ENCODE data around the gene NRP1. TPM values are rescaled to one million over a fixed set of nuclear protein-coding genes. Genes with fewer than 3 reads are reported as not detected.
A peak's percentile ranks its signal among the peaks of the same experiment; 100 is the strongest.
"Not testable (repeated sequence)": the region's sequence is repeated elsewhere in the genome, so short reads cannot be mapped to it uniquely, and the experiment has no call there.

Gene NRP1
- 249 and 316 TPM in 2 replicates for total RNA-seq

DNA sequence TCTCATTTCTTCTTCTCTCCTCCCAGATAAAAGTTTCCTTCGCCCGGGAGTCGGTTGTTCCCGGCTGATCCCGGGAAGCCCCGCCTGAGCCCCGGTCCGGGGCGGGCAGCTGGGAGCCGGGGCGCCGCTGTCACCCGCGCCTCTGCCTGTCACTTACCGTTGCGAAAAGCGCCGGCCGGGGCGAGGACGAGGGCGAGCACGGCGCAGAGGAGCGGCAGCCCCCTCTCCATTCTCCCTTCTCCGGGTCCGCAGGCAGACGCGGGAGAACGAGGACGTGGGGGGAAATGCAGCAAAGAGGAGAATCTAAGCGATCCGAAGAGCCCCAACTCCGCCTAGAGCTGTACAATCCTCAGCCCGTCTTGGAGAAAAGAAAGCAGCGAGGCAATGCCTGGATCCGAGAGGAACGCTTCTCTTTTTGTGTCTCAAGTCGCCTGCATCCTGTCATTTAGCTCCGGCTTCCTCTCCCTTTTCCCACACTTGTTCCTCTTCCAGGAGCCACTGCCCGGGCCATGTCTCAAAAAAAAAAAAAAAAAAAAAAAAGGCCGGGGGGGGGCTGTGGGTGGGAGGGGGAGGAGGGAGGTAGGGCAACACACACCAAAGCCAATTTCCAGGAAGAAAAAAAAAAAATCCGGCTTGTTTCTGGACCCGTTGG is at the start of gene NRP1:
TSS of gene NRP1 (minus strand) at position 515 of the 652 bp plus-strand sequence. CDS start at position 230, 285 bp downstream.
- DNase-seq (ENCODE audit: low read depth, low spot score) = peak; percentile 20

DNA sequence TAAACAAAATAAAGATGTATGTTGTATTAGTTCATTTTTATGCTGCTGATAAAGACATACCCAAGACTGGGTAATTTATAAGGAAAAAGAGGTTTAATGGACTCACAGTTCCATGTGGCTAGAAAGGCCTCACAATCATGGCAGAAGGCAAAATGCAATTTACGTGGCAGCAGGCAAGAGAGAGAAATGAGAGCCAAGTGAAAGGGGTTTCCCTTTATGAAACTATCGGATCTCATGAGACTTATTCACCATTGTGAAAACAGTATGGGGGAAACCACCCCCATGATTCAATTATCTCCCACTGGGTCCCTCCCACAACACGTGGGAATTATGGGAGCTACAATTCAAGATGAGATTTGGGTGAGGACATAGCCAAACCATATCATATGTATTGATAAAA is 49.7 kb upstream of the NRP1 start:
- not testable (repeated sequence) for DNase-seq (ENCODE audit: low read depth, low spot score)

DNA sequence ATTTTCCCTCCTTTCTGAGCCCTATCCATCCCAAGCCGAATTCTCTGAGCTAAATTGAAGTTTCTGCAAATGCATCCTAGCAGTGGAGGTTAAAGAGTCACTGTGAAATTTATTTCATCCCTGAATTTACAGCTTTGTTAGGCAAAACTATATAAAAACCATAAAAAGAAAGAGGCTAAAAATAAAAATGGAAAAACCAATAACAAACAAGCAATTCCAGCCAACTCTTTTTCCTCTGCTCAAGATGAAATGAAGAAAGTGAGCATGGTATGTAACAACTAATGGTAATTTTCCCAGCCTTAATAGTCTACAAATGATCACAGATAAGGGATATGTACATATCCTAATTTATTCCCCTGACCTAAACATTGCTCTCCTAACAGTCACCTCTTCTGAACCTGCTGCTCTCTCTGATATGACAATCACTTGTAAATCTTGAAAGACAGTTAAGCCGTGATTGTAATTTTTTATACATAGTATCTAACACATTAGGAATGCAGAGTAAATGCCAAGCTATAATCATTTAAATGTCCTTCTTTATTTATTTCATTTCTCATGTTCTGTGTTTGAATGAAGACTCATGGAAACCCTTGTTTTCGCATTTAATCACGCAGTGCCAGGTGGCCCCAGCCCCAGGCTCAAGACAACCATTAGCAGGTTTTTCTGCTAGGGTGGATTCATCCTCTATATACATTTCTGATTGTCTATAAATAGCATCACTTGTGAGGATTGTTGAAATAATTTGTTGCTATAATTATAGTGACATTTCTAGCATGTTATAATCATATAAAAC is 48.6 kb upstream of the NRP1 start:
- no peak for DNase-seq (ENCODE audit: low read depth, low spot score)

DNA sequence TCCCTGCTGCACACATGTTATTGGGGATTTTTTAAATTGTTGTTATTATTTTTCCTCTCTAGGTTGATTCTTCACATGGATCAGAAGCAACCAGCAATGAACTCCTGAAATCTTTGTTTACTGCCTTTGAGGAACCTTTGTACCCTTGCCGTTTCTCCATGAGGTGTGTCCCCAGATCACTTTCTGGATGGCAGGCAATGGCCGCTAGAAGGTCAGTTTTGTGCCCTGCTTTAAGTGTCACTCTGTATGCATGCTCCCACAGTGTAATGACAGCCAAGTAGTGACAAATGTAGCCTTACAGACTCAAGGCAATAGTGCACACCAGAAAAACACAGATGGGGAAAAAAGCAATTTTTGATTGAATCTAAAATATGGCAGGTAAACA is 47.7 kb upstream of the NRP1 start:
- DNase-seq (ENCODE audit: low read depth, low spot score) = no peak

DNA sequence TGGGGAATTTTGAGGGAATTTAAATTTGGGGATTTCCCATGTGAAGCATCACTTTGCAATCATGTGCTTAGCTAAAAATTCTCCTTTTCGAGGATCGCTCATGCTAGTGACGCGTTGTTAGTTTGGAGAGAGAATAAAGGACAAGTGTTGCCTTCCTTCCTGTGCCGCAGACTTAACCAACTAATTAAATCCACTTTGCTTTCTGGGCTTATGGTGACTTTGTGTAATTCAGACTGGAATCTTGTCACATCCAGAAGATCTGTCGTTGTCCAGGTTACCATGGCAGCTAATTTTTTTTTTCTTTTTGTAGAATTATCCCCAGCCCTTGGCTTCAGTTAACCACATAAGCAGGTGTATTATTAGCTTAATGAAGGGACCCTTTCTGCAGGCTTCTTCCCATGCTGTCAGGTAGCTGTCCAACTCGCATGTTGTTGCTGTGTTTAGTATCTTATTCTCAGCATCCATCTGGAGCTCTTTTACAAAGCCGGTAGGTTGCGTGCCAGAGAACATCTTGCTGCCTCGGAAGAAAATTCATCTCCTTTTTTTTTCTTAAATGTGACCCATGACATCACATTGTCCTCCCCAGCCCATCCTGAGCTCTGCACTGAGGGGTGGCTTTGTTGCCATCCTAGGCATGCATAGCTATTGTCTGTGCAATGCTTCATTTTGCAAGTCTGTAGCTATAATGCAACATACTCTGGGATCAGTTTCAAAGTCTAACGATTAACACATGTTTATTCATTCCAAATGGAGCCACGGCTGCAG is 47.2 kb upstream of the NRP1 start:
- DNase-seq (ENCODE audit: low read depth, low spot score) = no peak

DNA sequence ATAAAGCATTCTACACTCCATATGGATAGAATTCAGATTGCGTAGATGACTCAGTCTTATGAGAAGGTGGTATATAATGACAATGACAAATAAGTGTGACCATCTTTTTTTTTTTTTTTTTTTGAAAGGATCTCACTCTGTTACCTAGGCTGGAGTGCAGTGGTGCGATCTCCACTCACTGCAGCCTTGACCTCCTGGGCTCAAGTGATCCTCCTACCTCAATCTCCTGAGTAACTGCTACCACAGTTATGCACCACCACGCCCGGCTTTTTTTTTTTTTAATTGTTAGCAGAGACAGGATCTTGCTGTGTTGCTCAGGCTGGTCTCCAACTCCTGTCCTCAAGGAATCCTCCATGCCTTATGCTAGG is 43.2 kb upstream of the NRP1 start:
- DNase-seq (ENCODE audit: low read depth, low spot score) = no peak

DNA sequence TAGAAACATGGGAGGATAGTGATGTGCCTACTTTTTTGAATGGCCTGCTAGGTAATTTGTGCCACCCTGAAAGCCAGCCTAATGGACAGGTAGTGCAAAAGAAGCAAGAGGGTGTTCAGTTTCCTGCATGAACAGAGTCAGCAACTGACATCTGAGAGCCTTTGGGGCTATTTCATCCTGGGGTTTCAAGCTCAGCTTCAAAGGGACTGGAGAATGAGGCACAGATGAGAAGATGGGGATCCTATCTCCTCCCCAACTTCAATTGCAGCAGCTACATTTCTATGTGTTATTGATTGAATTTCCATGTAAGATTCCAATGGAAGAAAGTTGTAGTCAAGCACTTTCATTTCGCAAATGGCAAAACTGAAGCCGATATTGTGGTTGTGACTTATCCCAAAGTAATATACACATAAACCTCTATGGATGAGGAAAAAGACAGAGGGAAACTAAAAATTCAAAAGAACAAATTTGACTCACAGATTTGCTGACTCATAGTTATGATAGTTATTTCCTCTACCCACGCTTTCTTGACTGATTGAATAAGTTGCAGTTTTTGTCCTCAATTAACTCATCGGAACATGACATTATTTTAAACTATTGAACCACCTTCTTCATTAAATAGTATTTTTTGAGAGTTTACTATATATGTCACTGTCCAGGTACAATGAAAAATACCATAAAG is 42.6 kb upstream of the NRP1 start:
- DNase-seq (ENCODE audit: low read depth, low spot score) = no peak

DNA sequence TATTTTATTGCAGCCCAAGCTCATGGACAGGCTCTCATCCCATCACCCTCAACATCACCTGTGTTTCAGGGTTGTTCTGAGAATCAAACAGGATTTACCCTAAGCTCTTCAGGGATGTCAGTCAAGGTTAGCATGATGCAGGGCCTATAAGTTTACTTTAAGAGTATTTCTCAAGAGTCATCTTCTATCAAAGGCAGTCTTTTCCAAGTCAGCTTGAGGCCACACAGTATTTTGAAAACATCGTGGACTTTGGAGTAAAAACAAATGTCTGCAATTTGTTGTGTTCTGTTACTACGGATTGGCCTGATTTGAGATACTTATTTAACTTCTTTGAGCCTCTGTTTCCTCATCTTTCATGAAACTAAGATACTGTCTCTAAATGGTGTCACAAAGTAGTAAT is 42.0 kb upstream of the NRP1 start:
- no peak for DNase-seq (ENCODE audit: low read depth, low spot score)

DNA sequence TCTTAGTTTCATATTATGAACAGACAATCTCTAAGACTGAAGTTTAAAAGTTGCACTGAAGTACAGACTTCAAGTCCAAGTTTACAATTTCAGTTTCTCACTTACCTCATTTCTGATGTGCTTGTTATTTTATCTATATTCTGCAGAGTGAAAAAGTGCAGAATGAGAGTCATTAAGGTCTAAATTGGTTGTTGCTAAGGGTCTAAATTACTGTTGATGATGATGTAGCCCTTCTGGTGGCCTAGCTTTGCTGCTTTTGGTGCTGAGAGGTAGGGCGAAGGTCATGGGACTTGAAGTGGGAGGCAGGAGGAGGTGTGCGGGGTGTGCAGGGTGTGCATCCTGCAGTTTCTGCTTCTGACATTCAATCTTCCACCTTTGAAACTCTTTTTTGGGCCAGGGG is 38.8 kb upstream of the NRP1 start:
- DNase-seq (ENCODE audit: low read depth, low spot score) = no peak

DNA sequence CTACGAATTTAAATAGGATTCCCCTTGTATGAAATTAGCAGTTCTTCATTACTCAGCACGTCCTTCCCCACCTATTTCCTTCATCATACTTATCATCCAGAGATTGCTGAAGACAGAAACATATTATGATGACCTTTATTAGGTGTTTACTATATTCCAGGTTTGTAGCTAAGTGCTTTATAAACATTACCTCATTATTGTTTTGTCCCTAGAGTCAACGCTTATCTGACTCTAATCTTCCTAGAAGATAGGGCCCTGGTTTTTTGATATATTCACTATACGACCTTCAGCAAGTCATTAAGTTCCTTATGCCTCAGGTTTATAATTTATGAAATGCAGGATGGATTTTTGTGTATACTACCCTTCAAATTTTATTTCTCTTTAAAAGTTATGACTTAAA is 36.8 kb upstream of the NRP1 start:
- no peak for DNase-seq (ENCODE audit: low read depth, low spot score)

DNA sequence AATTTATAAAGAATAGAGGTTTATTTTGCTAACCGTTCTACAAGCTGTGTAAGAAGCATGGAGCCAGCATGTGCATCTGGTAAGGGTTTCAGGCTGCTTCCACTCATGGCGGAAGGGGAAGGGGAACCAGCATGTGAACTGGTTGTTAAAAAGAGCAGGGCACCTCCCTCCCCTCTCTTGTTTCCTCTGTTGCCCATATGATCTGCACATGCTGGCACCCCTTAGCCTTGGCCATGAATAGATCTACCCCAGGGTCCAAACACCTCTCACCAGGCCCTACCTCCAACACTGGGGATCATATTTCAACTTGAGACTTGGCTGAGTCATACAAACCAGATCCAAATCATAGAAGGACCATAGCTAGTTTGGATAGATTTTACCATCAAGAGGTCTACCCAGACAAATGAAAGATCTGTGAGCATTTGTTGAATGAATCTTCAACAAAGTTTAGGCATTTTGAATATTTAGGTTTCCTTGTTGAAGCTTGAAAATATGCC is 36.0 kb upstream of the NRP1 start:
- DNase-seq (ENCODE audit: low read depth, low spot score) = no peak

DNA sequence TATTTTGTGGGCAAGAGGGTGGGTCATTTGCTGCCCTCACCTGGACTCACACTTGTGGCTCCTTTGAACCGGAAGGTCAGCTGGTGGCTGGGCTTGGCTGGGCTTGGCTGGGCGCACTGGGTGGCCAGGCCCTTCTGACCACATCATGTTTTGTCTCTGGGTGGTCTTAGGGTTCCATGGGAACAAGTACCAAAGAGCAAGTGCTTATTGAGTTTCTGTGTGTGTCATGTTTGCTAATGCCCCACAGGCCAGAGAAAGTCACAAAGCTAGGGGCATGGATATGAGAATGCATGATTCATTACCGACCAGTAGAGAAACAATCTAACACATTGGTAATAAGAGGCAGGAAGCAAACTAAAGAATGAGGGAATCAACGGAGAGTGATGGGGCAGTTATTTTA is 33.6 kb upstream of the NRP1 start:
- DNase-seq (ENCODE audit: low read depth, low spot score) = no peak

DNA sequence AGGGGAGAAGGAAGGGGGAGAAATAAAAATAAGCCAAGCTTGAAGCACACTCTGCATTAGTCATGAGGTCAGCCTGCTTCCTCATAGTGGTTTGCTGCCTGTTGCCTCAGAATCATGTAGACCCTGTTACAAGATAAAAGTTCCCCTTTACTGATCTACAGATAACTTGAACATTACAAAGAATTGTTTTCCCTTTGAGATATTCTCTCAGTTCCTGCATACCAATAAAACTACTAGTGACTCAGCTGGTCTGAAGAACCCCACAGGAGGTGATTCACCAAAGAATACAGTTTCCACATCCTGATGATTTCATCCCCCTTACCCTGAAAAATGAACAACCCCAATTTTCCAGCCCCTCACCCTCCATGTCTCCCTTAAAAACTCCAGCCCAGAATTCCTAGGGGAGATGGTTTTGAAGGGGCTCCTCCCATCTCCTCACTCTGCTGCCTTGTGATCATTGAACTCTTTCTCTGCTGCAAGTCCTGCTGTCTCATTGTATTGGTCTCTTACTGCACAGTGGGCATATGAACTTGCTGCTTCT is 31.5 kb upstream of the NRP1 start:
- peak; percentile 86 for DNase-seq (ENCODE audit: low read depth, low spot score)

DNA sequence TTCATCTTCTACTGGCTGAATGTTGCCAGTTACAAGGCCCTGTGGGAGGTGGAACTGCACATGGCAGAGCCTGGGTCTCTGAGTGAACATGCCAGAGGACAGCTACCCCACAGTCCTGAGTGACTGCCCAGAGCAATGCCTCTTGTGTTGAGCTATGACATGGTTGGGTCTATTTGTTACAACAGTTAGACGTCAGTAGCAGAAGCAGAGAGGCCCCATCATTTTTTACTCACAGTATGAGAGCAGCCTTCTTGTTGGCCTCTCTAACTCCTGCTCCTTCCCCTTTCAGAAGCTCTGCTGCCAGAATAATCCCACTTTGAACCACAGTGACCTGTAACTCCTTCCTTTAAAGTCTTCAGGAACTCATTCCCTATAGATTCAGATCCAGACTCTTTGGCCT is 30.8 kb upstream of the NRP1 start:
- DNase-seq (ENCODE audit: low read depth, low spot score) = no peak

DNA sequence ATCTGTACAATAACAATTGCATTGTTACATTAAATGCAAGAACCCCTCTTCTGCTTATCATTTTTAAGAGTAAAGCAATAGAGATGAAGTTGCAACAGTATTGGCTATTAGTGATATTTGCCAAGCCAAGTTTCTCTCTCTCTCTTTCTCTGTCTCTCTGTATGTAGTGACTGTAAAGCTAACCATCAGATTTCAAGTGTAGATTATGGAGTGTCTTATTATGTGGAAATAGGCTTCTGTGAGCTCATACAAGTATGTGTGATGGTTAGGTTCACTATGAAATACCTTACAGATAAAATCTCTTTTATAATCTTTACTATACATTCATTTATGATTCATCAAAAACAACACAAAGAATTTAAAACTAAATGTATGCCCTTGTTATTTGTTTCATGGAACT is 28.6 kb upstream of the NRP1 start:
- DNase-seq (ENCODE audit: low read depth, low spot score) = no peak

DNA sequence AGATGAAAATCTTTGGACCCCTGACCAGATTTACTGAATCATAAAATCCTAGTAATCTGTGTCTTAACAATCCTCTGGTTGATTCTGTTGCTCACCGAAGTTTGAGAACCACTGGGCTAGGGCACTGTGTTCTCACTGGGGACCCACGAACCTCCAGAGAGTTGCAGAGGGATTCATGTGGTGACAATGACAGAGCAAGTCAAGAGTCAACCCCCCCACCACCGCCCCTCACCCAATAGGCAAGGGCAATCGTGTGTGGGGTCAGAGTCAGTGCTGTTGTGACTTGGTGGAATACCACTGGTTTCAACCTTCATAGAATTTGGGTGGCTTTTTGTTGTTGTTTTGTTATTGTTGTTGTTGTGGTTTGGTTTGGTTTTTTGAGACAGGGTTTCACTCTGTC is 23.5 kb upstream of the NRP1 start:
- DNase-seq (ENCODE audit: low read depth, low spot score) = no peak

DNA sequence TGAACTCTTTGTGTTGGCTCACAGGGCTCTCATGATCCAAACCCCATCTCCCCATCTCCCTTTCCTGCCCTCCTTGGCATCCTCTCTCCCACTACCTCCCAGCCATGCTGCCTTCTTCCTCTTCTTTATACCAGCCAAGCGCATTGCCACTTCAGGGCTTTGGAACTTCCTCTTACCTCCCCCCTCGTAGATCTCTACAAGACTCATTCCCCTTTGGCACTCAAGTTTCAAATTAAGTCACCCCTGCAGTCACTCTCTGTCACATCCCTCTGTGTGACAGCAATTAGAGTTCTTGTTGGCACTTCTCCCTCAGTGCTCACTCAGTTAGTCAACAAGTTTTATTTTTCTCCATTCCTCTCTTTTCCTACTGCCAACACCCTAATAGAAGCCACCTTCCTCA is 20.8 kb upstream of the NRP1 start:
- no peak for DNase-seq (ENCODE audit: low read depth, low spot score)

DNA sequence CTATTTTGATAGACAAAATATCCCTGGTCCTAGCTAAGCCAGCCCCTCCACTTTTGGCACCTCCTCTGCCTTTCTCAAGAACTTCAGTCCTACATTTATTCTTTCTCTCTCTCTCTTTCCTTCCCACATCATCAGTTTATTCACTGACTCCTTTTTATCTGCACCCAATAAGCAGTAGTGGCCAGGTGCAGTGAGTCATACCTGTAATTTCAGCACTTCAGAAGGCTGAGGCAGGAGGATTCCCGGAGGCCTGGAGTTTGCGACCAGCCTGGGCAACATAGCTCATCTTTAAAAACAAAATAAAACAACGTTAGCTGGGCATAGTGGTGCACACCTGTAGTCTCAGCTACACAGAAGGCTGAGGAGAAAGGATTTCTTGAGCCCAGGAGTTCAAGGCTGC is 19.4 kb upstream of the NRP1 start:
- no peak for DNase-seq (ENCODE audit: low read depth, low spot score)

DNA sequence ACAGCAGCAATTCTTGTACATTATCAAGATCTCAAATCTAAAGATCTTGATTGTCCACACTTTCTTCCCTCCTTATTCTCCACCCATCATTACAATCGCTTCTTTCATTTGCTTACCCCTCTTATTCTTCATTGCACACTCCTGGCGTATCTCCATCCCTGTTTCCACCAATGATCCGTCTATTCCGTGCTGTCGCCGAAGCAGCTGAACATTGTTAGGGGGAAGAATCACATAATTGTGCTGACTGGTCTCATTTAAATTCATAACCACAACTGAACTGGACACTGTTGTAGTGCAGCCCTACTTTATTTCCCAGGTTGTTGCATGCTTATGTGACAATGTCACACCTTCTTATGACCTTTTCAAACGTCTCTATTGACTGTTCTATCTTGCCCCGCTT is 18.9 kb upstream of the NRP1 start:
- DNase-seq (ENCODE audit: low read depth, low spot score) = no peak

DNA sequence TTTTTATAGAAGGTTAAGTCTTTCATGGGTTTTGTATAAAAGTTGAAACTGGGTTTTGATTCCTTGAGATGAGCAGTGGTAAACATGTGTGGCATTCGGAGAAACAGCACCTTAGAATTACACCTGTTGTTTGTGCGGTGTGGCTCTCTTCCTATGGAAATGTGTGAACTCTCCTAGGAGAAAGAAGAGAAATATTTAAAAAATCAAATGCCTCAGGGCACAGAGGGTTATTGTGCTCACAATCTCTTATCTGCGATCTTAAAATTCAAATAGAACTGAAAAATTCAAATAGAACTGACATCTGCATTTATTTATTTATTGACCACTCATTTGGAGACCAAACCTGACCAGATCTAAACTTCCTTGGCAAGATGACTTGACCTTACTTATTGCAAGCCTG is 18.1 kb upstream of the NRP1 start:
- no peak for DNase-seq (ENCODE audit: low read depth, low spot score)

DNA sequence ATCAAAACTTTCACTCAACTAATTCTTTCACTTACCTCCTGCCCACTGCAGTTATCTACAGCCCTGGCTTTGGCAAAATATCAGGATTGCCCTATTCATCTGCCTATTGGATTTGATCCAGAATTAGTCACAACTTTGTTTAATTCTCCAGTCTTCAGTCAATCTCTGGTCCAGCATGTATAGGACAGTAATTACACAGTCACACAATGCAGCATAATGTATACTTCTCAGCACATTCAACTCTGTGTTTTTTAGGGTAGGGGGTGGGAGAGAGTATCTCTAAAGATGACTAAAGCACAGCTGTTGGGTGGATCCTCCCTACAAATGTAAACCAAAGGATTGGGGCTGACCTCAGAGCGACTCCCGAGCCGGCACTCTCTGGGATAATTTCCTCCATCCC is 17.7 kb upstream of the NRP1 start:
- DNase-seq (ENCODE audit: low read depth, low spot score) = no peak

DNA sequence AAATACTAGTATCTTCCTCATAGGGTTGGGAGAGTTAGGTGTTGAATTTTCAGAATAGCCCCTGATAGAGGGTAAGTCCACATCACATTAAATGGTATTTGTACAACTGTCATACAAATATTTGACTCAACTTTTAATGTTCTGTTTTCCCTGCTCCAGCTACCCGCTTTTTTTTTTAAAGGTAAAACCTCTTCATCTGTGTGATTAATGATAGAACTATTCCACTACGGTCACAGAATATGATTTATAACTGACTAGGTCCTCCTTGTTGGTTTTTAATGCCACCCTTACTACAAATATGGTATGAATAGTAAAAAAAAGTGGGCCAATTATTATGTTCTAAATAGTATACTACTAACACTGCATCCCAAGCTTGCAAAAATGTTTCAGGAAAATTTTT is 15.6 kb upstream of the NRP1 start:
- no peak for DNase-seq (ENCODE audit: low read depth, low spot score)

All from pulmonary artery endothelial cell (primary cell).